OCI-LY1 (cell line): Measurements from ENCODE around the gene EVI2B.

Experiments
- CTCF ChIP-seq: fragments of 200-600 bp; sonication (generic), shearing (Covaris generic); IDR thresholded peaks from 2 replicates; pipeline ENCODE4 v1.5.1; 2017; ENCODE audit warnings: mild to moderate bottlenecking, antibody characterized with exemption, low read length, moderate library complexity, mixed read lengths
- EZH2 ChIP-seq: fragments of 200-600 bp; sonication (generic), shearing (Covaris generic); IDR thresholded peaks from 2 replicates; pipeline ENCODE4 v1.8.0; 2017; ENCODE audit warnings: borderline replicate concordance, mixed run types, mild to moderate bottlenecking, antibody characterized with exemption, low read length, moderate library complexity, mixed read lengths

- TF ChIP-seq CTCF (no peak), EZH2 (no peak)
These were observed 43.2 kb upstream of the EVI2B start for GRCh38 chr17:31357091-31357490.
